Amniotic epithelial cell (primary cell): Measurements from ENCODE around the gene MUC4.
A peak's percentile ranks its signal among the peaks of the same experiment; 100 is the strongest.

Source experiments
- DNase-seq: peaks from one replicate; pipeline ENCODE4 v3.0.0-alpha.2; 2010; ENCODE audit warnings: low read depth

Gene MUC4

GRCh38 chr3:195699860-195700259, 111.9 kb downstream of the MUC4 start:
- no peak for DNase-seq

- no peak for DNase-seq
These were observed 112.3 kb downstream of the MUC4 start for GRCh38 chr3:195699388-195699771.

- DNase-seq = no peak
These were observed 112.9 kb downstream of the MUC4 start for GRCh38 chr3:195698647-195699387.

GRCh38 chr3:195698325-195698646, 113.4 kb downstream of the MUC4 start:
- no peak for DNase-seq

- peak; percentile 83 for DNase-seq
These were observed 114.0 kb downstream of the MUC4 start for GRCh38 chr3:195697582-195698324.
